ENCODE results near the gene NEK2. TPM values are rescaled to one million over a fixed set of nuclear protein-coding genes. Genes with fewer than 3 reads are reported as not detected.
"Not testable (repeated sequence)": the region's sequence is repeated elsewhere in the genome, so short reads cannot be mapped to it uniquely, and the experiment has no call there.

Gene NEK2
- total RNA-seq, 2 donors from 2014 or later = 42.3 to 101 TPM

DNA sequence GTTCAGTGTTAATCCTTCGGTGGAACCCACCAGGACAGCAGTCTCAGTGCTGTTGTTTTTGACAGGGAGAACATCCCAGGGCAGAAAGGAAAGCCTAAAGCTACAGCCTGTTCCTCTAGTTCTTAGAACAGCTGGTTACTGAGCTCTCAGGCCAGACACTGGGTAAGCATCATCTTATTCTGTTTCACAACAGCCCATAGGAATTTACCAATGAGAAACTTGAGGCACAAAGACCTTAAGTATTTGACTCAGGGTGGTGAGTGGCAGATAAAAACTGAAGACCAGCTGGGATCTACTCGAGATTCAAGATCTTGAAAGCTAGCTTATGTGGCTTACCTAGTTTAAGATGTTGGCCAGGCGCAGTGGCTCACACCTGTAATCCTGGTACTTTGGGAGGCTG lies 9.4 kb upstream of the NEK2 start:
- Mint-ChIP-seq H3K27me3 (ENCODE audit: insufficient read depth) (peaks cover 22% of the 10 kb centered on the region), H3K9me3 (peaks cover 2% of the 10 kb centered on the region), H3K36me3 (ENCODE audit: low read depth) (no peaks in the 10 kb centered on the region), H3K27ac (no peak overlapping the region), H3K4me1 (peaks cover 9% of the 10 kb centered on the region), H3K4me3 (no peak overlapping the region)
- Histone ChIP-seq H3K27ac (ENCODE audit: low read depth, low read length) (no peak overlapping the region), H3K4me3 (ENCODE audit: low read length) (no peak overlapping the region), H3K4me1 (ENCODE audit: control insufficient read depth, insufficient read depth, low read length) (no peaks in the 10 kb centered on the region), H3K9ac (ENCODE audit: extremely low read depth, low read length, poor library complexity, severe bottlenecking) (no peak overlapping the region), H3K36me3 (ENCODE audit: control insufficient read depth, insufficient read depth, low read length) (no peaks in the 10 kb centered on the region), H3K9me3 (ENCODE audit: control insufficient read depth, low read length) (no peaks in the 10 kb centered on the region), H3K27me3 (ENCODE audit: control insufficient read depth, insufficient read depth, low read length, poor library complexity, severe bottlenecking) (no peaks in the 10 kb centered on the region)
- WGBS, 2 experiments (ENCODE audit: insufficient coverage in 1 of 2, insufficient read length in 1 of 2) = 69 to 97% methylated on average over 3 of the region's 3 CpGs
- DNase-seq = no peak
- TF ChIP-seq, protein P1, sequence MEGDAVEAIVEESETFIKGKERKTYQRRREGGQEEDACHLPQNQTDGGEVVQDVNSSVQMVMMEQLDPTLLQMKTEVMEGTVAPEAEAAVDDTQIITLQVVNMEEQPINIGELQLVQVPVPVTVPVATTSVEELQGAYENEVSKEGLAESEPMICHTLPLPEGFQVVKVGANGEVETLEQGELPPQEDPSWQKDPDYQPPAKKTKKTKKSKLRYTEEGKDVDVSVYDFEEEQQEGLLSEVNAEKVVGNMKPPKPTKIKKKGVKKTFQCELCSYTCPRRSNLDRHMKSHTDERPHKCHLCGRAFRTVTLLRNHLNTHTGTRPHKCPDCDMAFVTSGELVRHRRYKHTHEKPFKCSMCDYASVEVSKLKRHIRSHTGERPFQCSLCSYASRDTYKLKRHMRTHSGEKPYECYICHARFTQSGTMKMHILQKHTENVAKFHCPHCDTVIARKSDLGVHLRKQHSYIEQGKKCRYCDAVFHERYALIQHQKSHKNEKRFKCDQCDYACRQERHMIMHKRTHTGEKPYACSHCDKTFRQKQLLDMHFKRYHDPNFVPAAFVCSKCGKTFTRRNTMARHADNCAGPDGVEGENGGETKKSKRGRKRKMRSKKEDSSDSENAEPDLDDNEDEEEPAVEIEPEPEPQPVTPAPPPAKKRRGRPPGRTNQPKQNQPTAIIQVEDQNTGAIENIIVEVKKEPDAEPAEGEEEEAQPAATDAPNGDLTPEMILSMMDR (conservative IDR thresholded peaks at IDR 0.05) = no peak

DNA sequence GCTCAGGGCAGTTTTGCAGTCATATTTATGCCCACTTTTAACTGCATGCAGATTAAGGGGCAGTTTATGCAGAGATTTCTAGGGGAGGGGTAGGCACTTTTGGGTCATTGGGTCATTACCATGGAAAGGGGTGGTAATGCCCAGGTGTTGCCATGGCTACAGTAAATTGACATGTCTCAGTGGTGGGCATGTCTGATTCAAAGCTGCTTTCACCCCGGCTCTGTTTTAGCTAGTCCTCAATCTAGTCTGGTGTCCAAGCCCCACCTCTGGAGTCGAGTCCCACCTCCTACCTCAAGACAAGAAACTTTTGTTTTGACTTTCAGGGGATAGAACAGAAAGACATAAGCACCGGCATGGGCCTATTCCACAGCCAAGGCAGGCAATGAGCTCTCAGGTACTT lies 8.9 kb upstream of the NEK2 start:
- Histone ChIP-seq H3K9me3 (ENCODE audit: control insufficient read depth, low read length) (no peaks in the 10 kb centered on the region), H3K4me3 (ENCODE audit: low read length) (no peak overlapping the region), H3K4me1 (ENCODE audit: control insufficient read depth, insufficient read depth, low read length) (no peaks in the 10 kb centered on the region), H3K27me3 (ENCODE audit: control insufficient read depth, insufficient read depth, low read length, poor library complexity, severe bottlenecking) (no peaks in the 10 kb centered on the region), H3K9ac (ENCODE audit: extremely low read depth, low read length, poor library complexity, severe bottlenecking) (no peak overlapping the region), H3K36me3 (ENCODE audit: control insufficient read depth, insufficient read depth, low read length) (no peaks in the 10 kb centered on the region), H3K27ac (ENCODE audit: low read depth, low read length) (no peak overlapping the region)
- no peak for DNase-seq
- no peaks in the 10 kb centered on the region for H3K36me3 Mint-ChIP-seq (ENCODE audit: low read depth)
- H3K27me3 Mint-ChIP-seq (ENCODE audit: insufficient read depth) = peaks cover 22% of the 10 kb centered on the region
- WGBS, 2 experiments (ENCODE audit: insufficient coverage in 1 of 2, insufficient read length in 1 of 2) = 91% methylated on average over 2 to 3 of the region's 3 CpGs
- TF ChIP-seq, protein P1 (conservative IDR thresholded peaks at IDR 0.05) = no peak
- H3K9me3 Mint-ChIP-seq = peaks cover 2% of the 10 kb centered on the region
- H3K27ac Mint-ChIP-seq = no peak overlapping the region
- no peak overlapping the region for H3K4me3 Mint-ChIP-seq
- peaks cover 9% of the 10 kb centered on the region for H3K4me1 Mint-ChIP-seq

DNA sequence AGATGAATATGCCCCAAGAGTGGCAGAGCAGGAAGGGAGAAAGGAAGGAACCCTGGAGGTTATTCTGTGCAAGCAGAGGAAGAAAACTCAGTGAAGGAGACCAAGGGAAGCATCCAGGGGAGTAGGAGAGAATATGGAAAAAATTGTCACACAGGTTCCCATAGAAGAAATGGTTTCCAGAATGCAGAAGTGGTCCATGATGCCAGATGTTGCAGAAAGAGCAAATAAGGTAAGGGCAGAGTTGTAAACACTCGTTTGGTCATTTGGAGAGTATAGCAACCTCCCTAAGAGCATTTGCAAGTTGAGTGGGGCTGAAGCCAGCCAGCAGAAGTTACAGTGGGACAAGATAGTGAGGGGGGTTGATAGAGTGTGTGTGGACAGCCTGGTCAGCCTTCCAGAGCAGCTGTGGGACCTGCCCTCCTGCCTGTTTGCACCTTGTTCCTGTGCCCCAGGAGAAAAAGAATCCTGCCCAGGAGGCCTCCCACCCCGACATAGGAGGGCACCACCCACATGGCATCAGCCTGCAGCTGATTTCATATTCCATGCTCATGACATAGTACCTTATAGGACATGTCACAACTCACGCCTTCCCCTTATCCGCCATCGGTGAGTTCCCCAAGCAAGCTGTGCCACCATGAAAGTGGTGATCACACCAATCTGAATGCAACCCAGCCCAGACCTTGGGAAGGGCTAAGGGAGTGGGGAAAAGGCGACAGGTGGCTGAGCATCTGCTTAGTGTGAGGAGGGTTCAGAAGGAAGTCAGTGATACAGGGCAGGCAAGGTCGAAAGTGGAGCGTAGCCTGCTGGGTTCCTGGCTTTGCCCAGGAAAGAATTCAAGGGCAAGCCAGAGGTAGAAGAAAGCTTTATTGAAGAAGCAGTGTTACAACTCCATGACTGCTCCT lies 8.2 kb upstream of the NEK2 start:
- Mint-ChIP-seq H3K9me3 (peaks cover 2% of the 10 kb centered on the region), H3K4me3 (no peak overlapping the region), H3K4me1 (peaks cover 9% of the 10 kb centered on the region), H3K27ac (no peak overlapping the region), H3K36me3 (ENCODE audit: low read depth) (no peaks in the 10 kb centered on the region), H3K27me3 (ENCODE audit: insufficient read depth) (peaks cover 22% of the 10 kb centered on the region)
- no peak for DNase-seq
- Histone ChIP-seq H3K9me3 (ENCODE audit: control insufficient read depth, low read length) (no peaks in the 10 kb centered on the region), H3K4me1 (ENCODE audit: control insufficient read depth, insufficient read depth, low read length) (no peaks in the 10 kb centered on the region), H3K4me3 (ENCODE audit: low read length) (no peak overlapping the region), H3K36me3 (ENCODE audit: control insufficient read depth, insufficient read depth, low read length) (no peaks in the 10 kb centered on the region), H3K27me3 (ENCODE audit: control insufficient read depth, insufficient read depth, low read length, poor library complexity, severe bottlenecking) (no peaks in the 10 kb centered on the region), H3K27ac (ENCODE audit: low read depth, low read length) (no peak overlapping the region), H3K9ac (ENCODE audit: extremely low read depth, low read length, poor library complexity, severe bottlenecking) (no peak overlapping the region)
- WGBS, 2 experiments (ENCODE audit: insufficient coverage in 1 of 2, insufficient read length in 1 of 2) = 91 to 99% methylated on average over 8 of the region's 8 CpGs
- TF ChIP-seq, protein P1 (conservative IDR thresholded peaks at IDR 0.05) = no peak

DNA sequence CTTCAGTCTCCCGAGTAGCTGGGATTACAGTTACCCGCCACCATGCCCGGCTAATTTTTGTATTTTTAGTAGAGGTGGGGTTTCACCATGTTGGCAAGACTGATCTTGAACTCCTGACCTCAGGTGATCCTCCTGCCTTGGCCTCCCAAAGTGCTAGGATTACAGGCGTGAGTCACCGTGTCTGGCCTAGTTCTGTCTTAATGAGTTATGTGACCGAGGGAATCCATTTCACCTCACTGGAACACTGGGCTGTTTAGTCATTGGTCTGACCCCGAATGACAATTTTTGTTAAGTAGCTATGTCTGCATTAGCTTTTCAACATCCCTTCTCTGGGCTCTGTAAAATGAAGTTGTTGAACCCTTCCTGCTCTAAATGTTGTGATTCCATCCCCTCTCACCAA lies 6.8 kb upstream of the NEK2 start:
- peaks cover 14% of the 10 kb centered on the region for H3K27me3 Mint-ChIP-seq (ENCODE audit: insufficient read depth)
- H3K36me3 Mint-ChIP-seq (ENCODE audit: low read depth); H3K4me3 ChIP-seq (ENCODE audit: low read length); H3K4me3 Mint-ChIP-seq; H3K4me1 Mint-ChIP-seq; H3K36me3 ChIP-seq (ENCODE audit: control insufficient read depth, insufficient read depth, low read length); H3K27ac Mint-ChIP-seq; H3K9me3 Mint-ChIP-seq; DNase-seq; H3K9me3 ChIP-seq (ENCODE audit: control insufficient read depth, low read length); H3K9ac ChIP-seq (ENCODE audit: extremely low read depth, low read length, poor library complexity, severe bottlenecking); H3K4me1 ChIP-seq (ENCODE audit: control insufficient read depth, insufficient read depth, low read length); H3K27ac ChIP-seq (ENCODE audit: low read depth, low read length); H3K27me3 ChIP-seq (ENCODE audit: control insufficient read depth, insufficient read depth, low read length, poor library complexity, severe bottlenecking): not testable (repeated sequence)
- 88 to 90% methylated on average over 7 of the region's 7 CpGs for WGBS, 2 experiments (ENCODE audit: insufficient coverage in 1 of 2, insufficient read length in 1 of 2)
